Stomach (tissue), 4 donors: Measurements from ENCODE around the gene PIP4K2A.

Experiments used
- CTCF ChIP-seq, 7 experiments: fragments of 450-650 bp in 4 of 7; fragments of 200-600 bp in 3 of 7; sonication (generic) in 3 of 7; IDR thresholded peaks; one replicate each; pipeline ENCODE4 v1.5.1; 2016 to 2019; ENCODE audit warnings: antibody characterized with exemption in 7 of 7, control low read depth in 2 of 7, mild to moderate bottlenecking in 1 of 7
- POLR2A ChIP-seq, 4 donors: fragments of 450-650 bp; IDR thresholded peaks; one replicate each; pipeline ENCODE4 v1.6.1; 2016; ENCODE audit warnings: antibody characterized with exemption in 4 of 4, control low read depth in 2 of 4, mild to moderate bottlenecking in 1 of 4, moderate library complexity in 1 of 4

DNA sequence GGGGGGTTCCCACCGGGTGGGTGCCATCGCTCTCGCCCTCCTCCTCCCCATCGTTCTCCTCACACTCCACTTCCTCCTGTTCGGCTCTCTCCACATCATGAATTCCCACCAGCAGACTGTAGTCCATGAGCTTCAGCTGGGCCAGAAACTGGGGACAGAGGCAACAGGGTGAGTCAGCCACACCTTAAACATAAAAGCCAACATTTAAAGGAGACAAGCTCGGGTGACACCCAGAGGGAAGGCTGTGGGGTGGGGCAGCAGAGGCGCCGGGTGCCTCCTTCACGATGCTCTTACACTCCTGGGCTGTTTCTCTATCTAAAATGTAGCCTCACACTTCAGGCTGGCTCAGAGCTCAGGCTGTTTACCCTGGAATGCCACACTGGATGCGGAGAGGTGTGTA is 172.5 kb downstream of the PIP4K2A start:
- TF ChIP-seq POLR2A (IDR thresholded peaks at IDR 0.05) (no peak), CTCF (IDR thresholded peaks at IDR 0.05) (no peak)
